Measurements from ENCODE around the gene TENT5A.

TENT5A gene

GRCh38 chr6:81751388-81752083 lies 945 bp downstream of the TENT5A start:
- peak overlapping the region; percentile 96 for H3K4me3 ChIP-seq (ENCODE audit: low read depth, low read length)
- ChIA-PET POLR2A (interaction anchor here (0.9 to 3.1 kb wide), 7 partner anchors 16 to 1297 kb away, joined by 3 to 32 read pairs (median 22); no protein-coding TSS in a partner anchor), CTCF (interaction anchor here (2.4 to 3.8 kb wide), 3 partner anchors 11 to 426 kb away, joined by 8 to 20 read pairs (median 16); no protein-coding TSS in a partner anchor)
- TF ChIP-seq CTCF (IDR thresholded peaks at IDR 0.05; ENCODE audit: insufficient read depth, low read length, missing control alignments) = no peak
- no peak for DNase-seq (ENCODE audit: low read depth, low spot score)

GRCh38 chr6:81750681-81751387 lies 1.6 kb downstream of the TENT5A start:
- CTCF ChIA-PET = interaction anchor here (3.8 kb wide), 1 partner anchor 427 kb away, joined by 20 read pairs; no protein-coding TSS in a partner anchor
- DNase-seq (ENCODE audit: low read depth, low spot score) = no peak
- TF ChIP-seq CTCF (IDR thresholded peaks at IDR 0.05; ENCODE audit: insufficient read depth, low read length, missing control alignments) = no peak
- H3K4me3 ChIP-seq (ENCODE audit: low read depth, low read length) = peak overlapping the region; percentile 96
- POLR2A ChIA-PET = interaction anchor here (2.1 to 3.1 kb wide), 2 partner anchors 140 to 179 kb away, joined by 5 to 28 read pairs; no protein-coding TSS in a partner anchor

- ChIA-PET CTCF (no interaction called here), POLR2A (interaction anchor here (1.9 kb wide), 1 partner anchor 247 kb away, joined by 7 read pairs; no protein-coding TSS in a partner anchor)
- TF ChIP-seq CTCF (IDR thresholded peaks at IDR 0.05; ENCODE audit: insufficient read depth, low read length, missing control alignments) = no peak
- DNase-seq (ENCODE audit: low read depth, low spot score) = no peak
- peak overlapping the region; percentile 96 for H3K4me3 ChIP-seq (ENCODE audit: low read depth, low read length)
These were observed 2.3 kb downstream of the TENT5A start for GRCh38 chr6:81750200-81750599.

GRCh38 chr6:81749707-81750106 lies 2.8 kb downstream of the TENT5A start:
- POLR2A ChIA-PET = interaction anchor here (0.6 to 1.9 kb wide), 2 partner anchors 247 to 289 kb away, joined by 3 to 7 read pairs; no protein-coding TSS in a partner anchor
- H3K4me3 ChIP-seq (ENCODE audit: low read depth, low read length) = peak overlapping the region; percentile 96
- CTCF ChIA-PET = no interaction called here
- DNase-seq (ENCODE audit: low read depth, low spot score) = no peak
- no peak for TF ChIP-seq CTCF (IDR thresholded peaks at IDR 0.05; ENCODE audit: insufficient read depth, low read length, missing control alignments)

GRCh38 chr6:81748994-81749393 lies 3.5 kb downstream of the TENT5A start:
- no peak for TF ChIP-seq CTCF (IDR thresholded peaks at IDR 0.05; ENCODE audit: insufficient read depth, low read length, missing control alignments)
- peak overlapping the region; percentile 96 for H3K4me3 ChIP-seq (ENCODE audit: low read depth, low read length)
- no peak for DNase-seq (ENCODE audit: low read depth, low spot score)
- ChIA-PET CTCF (interaction anchor here (0.7 kb wide), 1 partner anchor 507 kb away, joined by 3 read pairs; no protein-coding TSS in a partner anchor), POLR2A (interaction anchor here (0.6 to 1.9 kb wide), 3 partner anchors 248 to 292 kb away, joined by 3 to 7 read pairs (median 3); no protein-coding TSS in a partner anchor)

GRCh38 chr6:81747327-81747726 lies 5.2 kb downstream of the TENT5A start:
- POLR2A ChIA-PET = no interaction called here
- no peak overlapping the region for H3K4me3 ChIP-seq (ENCODE audit: low read depth, low read length)
- TF ChIP-seq CTCF (IDR thresholded peaks at IDR 0.05; ENCODE audit: insufficient read depth, low read length, missing control alignments) = no peak
- DNase-seq (ENCODE audit: low read depth, low spot score) = no peak
- CTCF ChIA-PET = no interaction called here

All from AG04449 (cell line).